GM12878 (cell line): ENCODE measurements around the gene PNLIP.

ENCODE experiments used
- CREM ChIP-seq: IDR thresholded peaks from 2 replicates; pipeline ENCODE4 v1.6.1; 2014; ENCODE audit warnings: antibody characterized with exemption, low read depth
- CTCF ChIP-seq, 3 experiments: IDR thresholded peaks in 2 of 3; conservative IDR thresholded peaks in 1 of 3; 2 replicates each; pipeline ENCODE4 v1.5.1; 2011; ENCODE audit warnings: low read depth in 3 of 3, low read length in 3 of 3, mild to moderate bottlenecking in 3 of 3, control low read depth in 2 of 3, moderate library complexity in 2 of 3, inconsistent platforms in 1 of 3, mixed read lengths in 1 of 3; ENCODE audit not compliant: control insufficient read depth in 2 of 3, insufficient read depth in 1 of 3; ENCODE audit errors: extremely low read depth in 1 of 3
- E4F1 ChIP-seq: fragments of 450-650 bp; IDR thresholded peaks from 2 replicates; pipeline ENCODE4 v1.6.1; 2018; ENCODE audit warnings: borderline replicate concordance, mild to moderate bottlenecking; ENCODE audit not compliant: partially characterized antibody
- EZH2 ChIP-seq: IDR thresholded peaks from 2 replicates; pipeline ENCODE4 v1.6.1; 2012; ENCODE audit warnings: low read depth, mild to moderate bottlenecking, control low read depth, inconsistent platforms, low read length, borderline replicate concordance; ENCODE audit not compliant: control insufficient read depth
- HDGF ChIP-seq: fragments of 450-650 bp; IDR thresholded peaks from 2 replicates; pipeline ENCODE4 v1.6.1; 2016; ENCODE audit warnings: antibody characterized with exemption
- HSF1 ChIP-seq: fragments of 150-350 bp; IDR thresholded peaks from 2 replicates; pipeline ENCODE4 v1.6.1; 2014; ENCODE audit warnings: mild to moderate bottlenecking, low read depth, low read length
- MXI1 ChIP-seq: fragments of 150-350 bp; IDR thresholded peaks from 2 replicates; pipeline ENCODE4 v1.6.1; 2011; ENCODE audit warnings: low read depth, mild to moderate bottlenecking, inconsistent platforms, low read length, improper control_type of control experiment
- NR2C1 ChIP-seq: fragments of 450-650 bp; IDR thresholded peaks from 2 replicates; pipeline ENCODE4 v1.6.1; 2017; ENCODE audit warnings: antibody characterized with exemption, mild to moderate bottlenecking, moderate library complexity
- NRF1 ChIP-seq: conservative IDR thresholded peaks from 2 replicates; pipeline ENCODE4 v1.6.1; 2011; ENCODE audit warnings: mild to moderate bottlenecking, low read depth, low read length, improper control_type of control experiment
- PKNOX1 ChIP-seq: fragments of 450-650 bp; IDR thresholded peaks from 2 replicates; pipeline ENCODE4 v1.6.1; 2016; ENCODE audit warnings: mild to moderate bottlenecking
- POLR2A ChIP-seq: IDR thresholded peaks from 2 replicates; pipeline ENCODE4 v1.6.1; 2011; ENCODE audit warnings: low read depth, mild to moderate bottlenecking, low read length
- POLR2AphosphoS5 ChIP-seq: IDR thresholded peaks from 2 replicates; pipeline ENCODE4 v1.6.1; 2011; ENCODE audit warnings: mild to moderate bottlenecking, low read length, inconsistent platforms
- RBBP5 ChIP-seq: fragments of 200-600 bp; sonication (generic); conservative IDR thresholded peaks from 2 replicates; pipeline ENCODE4 v1.6.1; 2016

- TF ChIP-seq POLR2A (no peak), CTCF (IDR thresholded peaks at IDR 0.05 in 2 of 3, conservative IDR thresholded peaks at IDR 0.05 in 1 of 3; ENCODE audit: control insufficient read depth in 2 of 3, extremely low read depth in 1 of 3, insufficient read depth in 1 of 3, low read depth in 3 of 3, low read length in 3 of 3) (no peak), HSF1 (no peak), E4F1 (no peak), CREM (no peak), NR2C1 (no peak), POLR2AphosphoS5 (no peak), PKNOX1 (no peak), RBBP5 (no peak), EZH2 (no peak), MXI1 (no peak), NRF1 (no peak), HDGF (no peak)
These were observed 21.2 kb downstream of the PNLIP start for GRCh38 chr10:116566932-116567331.
